ENCODE results near the gene BMERB1. TPM values are rescaled to one million over a fixed set of nuclear protein-coding genes. Genes with fewer than 3 reads are reported as not detected.

Gene BMERB1
- total RNA-seq, 4 donors from 2014 or later = 7.0 to 47.9 (median 15.0) TPM

GRCh38 chr16:15526731-15527130, 92.3 kb downstream of the BMERB1 start:
- Histone ChIP-seq H3K9me3 (no peaks in the 10 kb centered on the region), H3K4me1 (no peaks in the 10 kb centered on the region), H3K27me3 (no peaks in the 10 kb centered on the region), H3K4me3 (no peak overlapping the region), H3K36me3 (no peaks in the 10 kb centered on the region), H3K27ac (no peak overlapping the region)
- no peak for DNase-seq
- TF ChIP-seq CTCF (IDR thresholded peaks at IDR 0.05) (no peak), POLR2A (IDR thresholded peaks at IDR 0.05) (no peak)

- no peaks in the 10 kb centered on the region for H3K4me1 ChIP-seq
- H3K4me3 ChIP-seq = no peak overlapping the region
- H3K9me3 ChIP-seq = no peaks in the 10 kb centered on the region
- H3K27me3 ChIP-seq = no peaks in the 10 kb centered on the region
- TF ChIP-seq CTCF (IDR thresholded peaks at IDR 0.05) (no peak), POLR2A (IDR thresholded peaks at IDR 0.05) (no peak)
- no peaks in the 10 kb centered on the region for H3K36me3 ChIP-seq
- no peak overlapping the region for H3K27ac ChIP-seq
- DNase-seq = no peak
These were observed 95.3 kb downstream of the BMERB1 start for GRCh38 chr16:15529673-15530072.

GRCh38 chr16:15530085-15530484, 95.7 kb downstream of the BMERB1 start:
- Histone ChIP-seq H3K36me3 (no peaks in the 10 kb centered on the region), H3K27me3 (no peaks in the 10 kb centered on the region), H3K9me3 (no peaks in the 10 kb centered on the region), H3K4me3 (no peak overlapping the region), H3K27ac (no peak overlapping the region), H3K4me1 (no peaks in the 10 kb centered on the region)
- TF ChIP-seq CTCF (IDR thresholded peaks at IDR 0.05) (no peak), POLR2A (IDR thresholded peaks at IDR 0.05) (no peak)
- DNase-seq = no peak

GRCh38 chr16:15532825-15533224, 98.4 kb downstream of the BMERB1 start:
- Histone ChIP-seq H3K4me1 (no peaks in the 10 kb centered on the region), H3K9me3 (no peaks in the 10 kb centered on the region), H3K27ac (no peak overlapping the region), H3K36me3 (no peaks in the 10 kb centered on the region), H3K4me3 (no peak overlapping the region), H3K27me3 (no peaks in the 10 kb centered on the region)
- TF ChIP-seq CTCF (IDR thresholded peaks at IDR 0.05) = no peak
- TF ChIP-seq POLR2A (IDR thresholded peaks at IDR 0.05) = no peak
- no peak for DNase-seq

- Histone ChIP-seq H3K27ac (no peak overlapping the region), H3K27me3 (no peaks in the 10 kb centered on the region), H3K4me1 (no peaks in the 10 kb centered on the region), H3K9me3 (no peaks in the 10 kb centered on the region), H3K4me3 (no peak overlapping the region), H3K36me3 (no peaks in the 10 kb centered on the region)
- no peak for TF ChIP-seq CTCF (IDR thresholded peaks at IDR 0.05)
- no peak for TF ChIP-seq POLR2A (IDR thresholded peaks at IDR 0.05)
- DNase-seq = no peak
These were observed 99.0 kb downstream of the BMERB1 start for GRCh38 chr16:15533386-15533785.

GRCh38 chr16:15535772-15536171, 101.4 kb downstream of the BMERB1 start:
- H3K4me1 ChIP-seq = no peaks in the 10 kb centered on the region
- no peaks in the 10 kb centered on the region for H3K27me3 ChIP-seq
- DNase-seq = no peak
- H3K9me3 ChIP-seq = no peaks in the 10 kb centered on the region
- H3K4me3 ChIP-seq = no peak overlapping the region
- no peak overlapping the region for H3K27ac ChIP-seq
- no peaks in the 10 kb centered on the region for H3K36me3 ChIP-seq
- no peak for TF ChIP-seq POLR2A (IDR thresholded peaks at IDR 0.05)
- no peak for TF ChIP-seq CTCF (IDR thresholded peaks at IDR 0.05)
